Lower leg skin (tissue), 4 donors: Measurements from ENCODE around the gene SNX18. TPM values are rescaled to one million over a fixed set of nuclear protein-coding genes. Genes with fewer than 3 reads are reported as not detected.

Source experiments
- DNase-seq, 2 donors: peaks; one replicate each; pipeline ENCODE4 v3.0.0-alpha.2; 2019; ENCODE audit warnings: low spot score in 2 of 2
- H3K4me3 ChIP-seq: fragments of 200-600 bp; sonication (generic); 2 replicates; pipeline ENCODE4 v1.5.1; 2017; ENCODE audit warnings: mild to moderate bottlenecking, low read depth; ENCODE audit not compliant: poor library complexity, severe bottlenecking
- POLR2A ChIP-seq, 2 donors: fragments of 450-650 bp; IDR thresholded peaks; one replicate each; pipeline ENCODE4 v1.6.1; 2016 to 2017; ENCODE audit warnings: antibody characterized with exemption in 2 of 2, mild to moderate bottlenecking in 1 of 2, moderate library complexity in 1 of 2
- WGBS, 2 donors: methylation state at CpG; one replicate each; pipeline ENCODE4 v1.1.5; 2018; 5-methylcytosine and 5-hydroxymethylcytosine counted together
- intact Hi-C: fragments of 100-400 bp; cut with DNase I; formaldehyde crosslinking; loops from one replicate; pipeline ENCODE4 v1.15.0; 2023; ENCODE audit warnings: low total_unique reads
- total RNA-seq, 4 donors: library from RNA; depleted of rRNA; stranded (reverse); fragments of >200 nt; gene quantifications; one replicate each; pipeline ENCODE4 v1.1.0, GENCODE V29; 2016
- TF ChIP-seq, protein P1 (sequence below), 3 donors: fragments of 450-650 bp; IDR thresholded peaks; one replicate each; pipeline ENCODE4 v1.5.1; 2016; ENCODE audit warnings: antibody characterized with exemption in 3 of 3, mild to moderate bottlenecking in 3 of 3, moderate library complexity in 2 of 3

SNX18 gene
- total RNA-seq, 4 donors from 2014 or later, result 38.5 to 59.6 (median 51.2) TPM

DNA sequence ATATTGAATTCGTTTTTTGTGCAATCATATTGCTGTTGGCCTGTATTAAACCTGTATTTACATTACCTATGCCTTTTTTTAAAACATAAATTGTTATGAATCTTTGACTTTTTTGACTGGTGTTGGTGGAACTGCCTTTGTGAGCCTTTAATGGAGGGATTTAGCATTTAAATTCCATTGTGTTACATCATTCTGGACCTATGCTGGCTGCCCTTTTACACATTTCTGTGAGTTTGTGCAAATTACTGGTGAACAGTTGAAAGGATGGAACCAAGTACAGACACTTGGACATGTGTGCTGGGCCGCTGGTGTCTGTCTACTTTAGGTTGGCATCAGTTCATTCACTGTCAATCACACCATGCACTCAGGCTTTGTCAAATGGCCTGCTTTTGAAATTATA lies 3.4 kb downstream of the SNX18 start:
- no peak overlapping the region for H3K4me3 ChIP-seq
- peak in 1 of 2 donors; percentile 34 for DNase-seq
- TF ChIP-seq POLR2A (IDR thresholded peaks at IDR 0.05), result no peak
- TF ChIP-seq, protein P1, sequence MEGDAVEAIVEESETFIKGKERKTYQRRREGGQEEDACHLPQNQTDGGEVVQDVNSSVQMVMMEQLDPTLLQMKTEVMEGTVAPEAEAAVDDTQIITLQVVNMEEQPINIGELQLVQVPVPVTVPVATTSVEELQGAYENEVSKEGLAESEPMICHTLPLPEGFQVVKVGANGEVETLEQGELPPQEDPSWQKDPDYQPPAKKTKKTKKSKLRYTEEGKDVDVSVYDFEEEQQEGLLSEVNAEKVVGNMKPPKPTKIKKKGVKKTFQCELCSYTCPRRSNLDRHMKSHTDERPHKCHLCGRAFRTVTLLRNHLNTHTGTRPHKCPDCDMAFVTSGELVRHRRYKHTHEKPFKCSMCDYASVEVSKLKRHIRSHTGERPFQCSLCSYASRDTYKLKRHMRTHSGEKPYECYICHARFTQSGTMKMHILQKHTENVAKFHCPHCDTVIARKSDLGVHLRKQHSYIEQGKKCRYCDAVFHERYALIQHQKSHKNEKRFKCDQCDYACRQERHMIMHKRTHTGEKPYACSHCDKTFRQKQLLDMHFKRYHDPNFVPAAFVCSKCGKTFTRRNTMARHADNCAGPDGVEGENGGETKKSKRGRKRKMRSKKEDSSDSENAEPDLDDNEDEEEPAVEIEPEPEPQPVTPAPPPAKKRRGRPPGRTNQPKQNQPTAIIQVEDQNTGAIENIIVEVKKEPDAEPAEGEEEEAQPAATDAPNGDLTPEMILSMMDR (IDR thresholded peaks at IDR 0.05), result no peak
- intact Hi-C loops, result loop anchor here (10.0 kb wide), 1 partner anchor 224 kb away; no protein-coding TSS in a partner anchor
- 45 to 48% methylated on average over 2 of the region's 2 CpGs for WGBS, 2 donors

DNA sequence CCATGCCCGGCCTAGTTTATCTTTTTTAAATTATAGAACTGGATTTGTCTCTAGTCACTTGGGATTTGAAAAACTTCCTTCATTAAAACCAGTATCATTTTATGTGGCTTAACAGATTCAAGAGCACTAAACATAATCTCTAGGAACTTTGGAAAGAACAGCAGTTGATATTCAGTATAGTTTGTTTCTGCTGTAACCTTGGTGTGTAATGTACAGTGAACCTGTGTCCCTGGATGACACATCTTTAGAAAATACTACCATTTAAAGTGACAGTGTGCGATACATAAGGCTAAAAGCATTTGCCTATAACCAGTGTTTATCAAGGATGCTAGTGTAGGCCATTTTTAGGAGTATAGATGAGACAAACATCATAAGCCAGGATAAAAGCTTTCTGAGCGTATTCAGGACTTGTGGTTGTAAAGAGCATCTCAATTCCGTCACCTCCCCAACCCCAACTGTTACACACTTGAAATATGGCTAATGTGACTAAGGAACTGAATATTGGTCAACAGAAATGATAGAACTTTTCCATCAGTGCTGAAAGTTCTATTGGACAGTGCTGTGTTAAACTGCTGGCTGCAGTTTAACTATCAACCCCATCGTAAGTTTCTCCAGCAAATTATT lies 4.4 kb downstream of the SNX18 start:
- intact Hi-C loops, result loop anchor here (10.0 kb wide), 1 partner anchor 223 kb away; no protein-coding TSS in a partner anchor
- DNase-seq, result no peak
- H3K4me3 ChIP-seq, result no peak overlapping the region

DNA sequence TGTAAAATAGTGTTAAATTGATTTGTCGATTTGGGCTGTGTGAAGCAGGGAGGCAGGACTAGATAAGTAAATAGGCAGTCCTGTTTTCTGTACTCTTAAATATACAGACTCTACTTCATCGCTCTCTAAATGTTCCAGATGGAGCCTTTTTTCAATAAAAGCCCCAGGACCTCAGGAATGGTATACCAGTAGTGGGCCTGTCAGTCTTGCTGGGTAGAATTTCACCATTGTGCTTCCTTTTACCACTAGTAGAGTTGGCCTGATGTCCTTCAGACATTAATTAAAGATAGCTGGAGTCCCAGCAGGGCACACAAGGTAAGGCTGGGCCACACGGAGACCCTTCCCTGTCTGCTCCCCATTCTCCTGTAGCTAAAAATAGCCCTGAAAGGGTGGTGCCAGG lies 6.0 kb downstream of the SNX18 start:
- H3K4me3 ChIP-seq, result no peak overlapping the region
- no peak for DNase-seq
- WGBS, 2 donors, result 68 to 74% methylated on average over 3 of the region's 3 CpGs
- intact Hi-C loops, result loop anchor here (10.0 kb wide), 1 partner anchor 221 kb away; no protein-coding TSS in a partner anchor
- no peak for TF ChIP-seq POLR2A (IDR thresholded peaks at IDR 0.05)
- TF ChIP-seq, protein P1 (IDR thresholded peaks at IDR 0.05), result no peak

More for the DNA sequence above, 4.4 kb downstream of the SNX18 start:
- no peak for TF ChIP-seq POLR2A (IDR thresholded peaks at IDR 0.05)
- TF ChIP-seq, protein P1 (IDR thresholded peaks at IDR 0.05), result no peak
- 74 to 78% methylated on average over 5 of the region's 5 CpGs for WGBS, 2 donors

DNA sequence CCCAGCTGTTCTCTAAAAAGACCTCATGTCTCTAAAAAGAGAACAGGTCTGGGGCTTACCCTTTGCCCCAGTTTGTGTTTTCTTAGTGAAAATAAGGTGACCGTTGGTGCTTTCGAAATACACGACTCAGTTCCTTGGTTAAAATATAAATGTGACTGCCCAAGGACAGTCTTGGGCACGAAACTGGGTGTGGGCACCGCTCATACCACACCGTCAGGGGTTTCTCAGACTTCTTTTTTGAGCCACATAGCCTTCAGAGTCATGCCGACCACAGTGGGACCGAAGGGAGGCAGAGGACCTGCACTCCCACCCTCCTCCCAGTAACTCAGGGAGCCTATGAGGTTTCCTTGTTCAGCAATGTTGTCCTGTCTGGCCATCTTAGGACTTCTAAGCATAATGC lies 6.5 kb downstream of the SNX18 start:
- TF ChIP-seq POLR2A (IDR thresholded peaks at IDR 0.05), result no peak
- TF ChIP-seq, protein P1 (IDR thresholded peaks at IDR 0.05), result no peak
- DNase-seq, result no peak
- 71 to 82% methylated on average over 8 of the region's 8 CpGs for WGBS, 2 donors
- intact Hi-C loops, result loop anchor here (10.0 kb wide), 1 partner anchor 221 kb away; no protein-coding TSS in a partner anchor
- H3K4me3 ChIP-seq, result no peak overlapping the region

DNA sequence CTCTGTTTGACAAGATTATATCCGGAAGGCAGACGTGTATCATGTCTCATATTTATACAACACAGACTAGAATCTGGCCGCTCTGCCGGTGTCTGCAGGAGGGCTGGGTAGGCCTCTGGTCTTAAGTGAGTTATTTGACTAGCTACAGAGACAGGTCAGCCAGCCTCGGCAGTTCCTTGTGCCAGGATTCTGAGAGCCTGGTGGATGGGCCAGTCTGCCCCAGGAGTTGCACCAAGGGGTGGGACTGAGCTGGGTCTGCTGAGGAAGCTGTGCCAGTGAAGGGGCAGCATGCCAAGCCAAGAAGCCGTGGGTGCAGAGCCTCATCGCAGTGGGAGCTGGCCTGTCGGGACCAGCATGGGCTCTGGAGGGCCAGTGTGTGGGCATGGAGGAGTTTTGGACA lies 7.1 kb downstream of the SNX18 start:
- 51 to 54% methylated on average over 8 of the region's 8 CpGs for WGBS, 2 donors
- H3K4me3 ChIP-seq, result no peak overlapping the region
- intact Hi-C loops, result loop anchor here (10.0 kb wide), 1 partner anchor 220 kb away; no protein-coding TSS in a partner anchor
- TF ChIP-seq POLR2A (IDR thresholded peaks at IDR 0.05), result no peak
- TF ChIP-seq, protein P1 (IDR thresholded peaks at IDR 0.05), result no peak
- no peak for DNase-seq
